GM19468 (cell line): ENCODE measurements around the gene SC5D.

ENCODE experiments used
- ATAC-seq: cut with Tn5 transposase; IDR thresholded peaks from one replicate; pipeline ENCODE4 v1.9.1; 2021; ENCODE audit warnings: mild to moderate bottlenecking, moderate library complexity, moderate number of reproducible peaks; ENCODE audit not compliant: unreplicated experiment; ENCODE audit errors: extremely low read depth

Gene SC5D

GRCh38 chr11:121351083-121351630 lies 58.6 kb downstream of the SC5D start:
- no peak for ATAC-seq

DNA sequence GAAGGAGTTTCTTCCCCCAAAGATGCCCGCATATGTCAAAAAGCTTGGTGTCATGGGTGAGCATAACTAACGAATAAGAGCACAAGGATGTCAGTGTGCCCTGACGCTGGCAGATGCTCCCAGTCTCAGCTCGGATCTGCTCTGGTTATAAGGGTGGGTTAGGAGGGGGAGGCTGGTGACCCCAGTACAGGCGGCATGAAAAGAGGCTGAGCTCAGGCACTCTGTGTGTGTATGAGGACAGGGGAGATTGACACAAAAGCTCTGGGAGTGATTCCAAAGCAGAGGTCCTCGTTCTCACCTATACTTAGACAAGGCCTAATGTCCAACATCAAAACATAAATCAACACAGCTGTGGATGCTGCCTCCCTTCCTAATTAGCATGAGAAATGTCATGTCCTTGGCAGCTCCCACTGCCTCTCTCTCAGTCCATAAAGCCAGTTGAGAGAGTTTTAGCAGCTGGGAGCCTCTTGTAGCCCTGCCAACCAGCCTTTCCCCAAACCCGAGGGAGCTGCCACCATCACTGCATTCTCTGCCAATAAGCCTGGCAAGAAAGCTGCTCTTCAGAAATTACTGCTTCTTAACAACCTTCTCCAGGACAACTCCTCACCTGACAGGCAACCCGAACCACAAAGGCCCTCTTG lies 59.8 kb downstream of the SC5D start:
- no peak for ATAC-seq

DNA sequence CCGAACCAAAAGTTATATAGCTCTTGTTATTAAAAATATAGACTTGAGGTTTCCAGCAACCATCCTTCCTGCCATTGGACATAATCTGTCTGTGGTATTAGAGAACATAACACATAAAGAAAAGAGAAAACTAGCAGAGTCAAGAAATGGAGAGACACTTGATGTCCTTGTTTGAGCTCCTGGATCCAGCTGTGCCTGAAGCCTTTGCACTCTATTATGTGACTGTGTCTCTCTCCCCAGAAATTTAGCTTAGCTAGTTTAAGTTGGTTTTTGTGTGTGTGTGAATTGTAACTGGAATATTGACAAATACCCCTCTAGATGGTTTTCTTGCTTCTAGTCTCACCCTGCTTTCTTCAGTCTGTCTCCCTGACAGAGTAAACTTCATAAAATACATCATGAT lies 61.6 kb downstream of the SC5D start:
- no peak for ATAC-seq

DNA sequence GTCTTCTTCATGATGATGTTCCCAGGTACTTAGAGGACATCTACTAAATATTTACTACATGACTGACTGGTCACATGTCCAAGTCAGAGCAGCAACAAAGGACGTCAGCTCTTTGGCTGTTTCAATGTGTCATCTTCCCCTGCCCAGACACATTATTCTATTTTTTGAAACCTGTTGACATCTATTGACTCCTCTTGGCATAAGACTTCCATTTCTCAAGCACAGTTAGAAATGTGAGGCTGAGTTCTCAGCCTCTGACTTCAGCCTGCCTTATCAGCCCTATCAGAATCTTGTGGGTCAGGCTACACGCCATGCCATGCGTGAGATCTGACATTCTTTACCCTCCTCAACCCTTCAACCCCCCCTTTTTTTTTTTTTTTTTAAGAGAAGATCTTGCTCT lies 63.8 kb downstream of the SC5D start:
- ATAC-seq: no peak
